Endothelial cell of umbilical vein (primary cell): ENCODE measurements around the gene SLC45A1. TPM values are rescaled to one million over a fixed set of nuclear protein-coding genes. Genes with fewer than 3 reads are reported as not detected.

ENCODE experiments used
- BruUV-seq: library from RNA; stranded (reverse); fragments of 400-500 nt; replicated peaks from 2 replicates; lab custom pipeline; 2021; lab: Mats Ljungman, UMichigan
- CTCF ChIA-PET: fragments of 300-600, 350-600 bp; sonication (Branson Sonifier 250); formaldehyde crosslinking; loops from one replicate; lab custom pipeline; 2021; ENCODE audit warnings: antibody characterized with exemption, inconsistent platforms; lab: Charles Lee
- POLR2A ChIA-PET: fragments of 300-600, 350-600 bp; sonication (Branson Sonifier 250); formaldehyde crosslinking; loops from one replicate; lab custom pipeline; 2021; ENCODE audit warnings: antibody characterized with exemption, inconsistent platforms; lab: Charles Lee
- DNase-seq: peaks from one replicate; pipeline ENCODE4 v3.0.0-alpha.2; 2011; ENCODE audit warnings: low read depth, low spot score
- FAIRE-seq: peaks from 2 replicates; lab custom pipeline; 2011; peaks lifted over from hg19 to GRCh38; lab: Jason Lieb, UNC
- H2AFZ ChIP-seq: 2 replicates; pipeline ENCODE4 v1.6.0; 2012; ENCODE audit warnings: low read depth, low read length, control low read depth, inconsistent platforms
- H3K27ac ChIP-seq: 2 replicates; pipeline ENCODE4 v1.5.1; 2011; ENCODE audit warnings: low read depth, mild to moderate bottlenecking, control low read depth, low read length, moderate library complexity; ENCODE audit not compliant: insufficient read depth
- H3K27me3 ChIP-seq, 2 experiments: 2 replicates each; pipeline versions ENCODE4 v1.6.0 to v1.6.1; 2011; ENCODE audit warnings: low read length in 2 of 2, mixed read lengths in 1 of 2; ENCODE audit not compliant: control insufficient read depth in 2 of 2, insufficient read depth in 2 of 2
- H3K36me3 ChIP-seq, 2 experiments: 2 replicates in 1 of 2; 3 replicates in 1 of 2; pipeline ENCODE4 v1.5.1; 2011; ENCODE audit warnings: low read length in 2 of 2, mild to moderate bottlenecking in 1 of 2, moderate library complexity in 1 of 2; ENCODE audit not compliant: control insufficient read depth in 2 of 2, insufficient read depth in 2 of 2; ENCODE audit errors: extremely low read depth in 1 of 2
- H3K4me1 ChIP-seq: 3 replicates; pipeline ENCODE4 v1.5.1; 2011; ENCODE audit warnings: mild to moderate bottlenecking, low read length; ENCODE audit not compliant: control insufficient read depth, insufficient read depth; ENCODE audit errors: extremely low read depth
- H3K4me2 ChIP-seq: 2 replicates; pipeline ENCODE4 v1.6.1; 2011; ENCODE audit warnings: low read length, control low read depth, mixed read lengths; ENCODE audit not compliant: insufficient read depth
- H3K4me3 ChIP-seq, 3 experiments: fragments of 200-600 bp in 1 of 3; sonication (generic), shearing (Covaris generic) in 1 of 3; replicated peaks in 1 of 3; 2 replicates each; pipeline ENCODE4 v1.5.1; 2011 to 2016; ENCODE audit warnings: control low read depth in 3 of 3, low read length in 3 of 3, mild to moderate bottlenecking in 2 of 3, inconsistent platforms in 1 of 3, low read depth in 1 of 3, moderate library complexity in 1 of 3; ENCODE audit not compliant: insufficient read depth in 1 of 3
- H3K79me2 ChIP-seq: 2 replicates; pipeline ENCODE4 v1.6.0; 2012; ENCODE audit warnings: low read length, inconsistent platforms; ENCODE audit not compliant: control insufficient read depth, insufficient read depth
- H3K9ac ChIP-seq: replicated peaks from 2 replicates; pipeline ENCODE3; 2011; ENCODE audit warnings: low read length, control low read depth; ENCODE audit not compliant: insufficient read depth; ENCODE audit errors: extremely low read depth
- H3K9me1 ChIP-seq: replicated peaks from 3 replicates; pipeline ENCODE4 v1.6.0; 2011; ENCODE audit warnings: mild to moderate bottlenecking, low read length; ENCODE audit not compliant: control insufficient read depth, insufficient read depth; ENCODE audit errors: extremely low read depth
- H3K9me3 ChIP-seq: replicated peaks from 2 replicates; pipeline ENCODE4 v1.5.1; 2012; ENCODE audit warnings: low read length, inconsistent platforms; ENCODE audit not compliant: control insufficient read depth, insufficient read depth
- H4K20me1 ChIP-seq: replicated peaks from 2 replicates; pipeline ENCODE3; 2011; ENCODE audit warnings: mild to moderate bottlenecking, low read length; ENCODE audit not compliant: control insufficient read depth, insufficient read depth; ENCODE audit errors: extremely low read depth
- EZH2 ChIP-seq: IDR thresholded peaks from 2 replicates; pipeline ENCODE4 v1.6.1; 2012; ENCODE audit warnings: borderline replicate concordance, low read depth, mild to moderate bottlenecking, moderate library complexity, low read length, inconsistent platforms; ENCODE audit not compliant: severe bottlenecking
- FOS ChIP-seq: IDR thresholded peaks from 2 replicates; pipeline ENCODE4 v1.6.1; 2011; ENCODE audit warnings: mild to moderate bottlenecking, low read length, moderate library complexity, borderline replicate concordance; ENCODE audit not compliant: insufficient read depth
- GATA2 ChIP-seq: IDR thresholded peaks from 2 replicates; pipeline ENCODE4 v1.7.0; 2011; ENCODE audit warnings: low read depth, mild to moderate bottlenecking, moderate library complexity, mixed read lengths, low read length; ENCODE audit not compliant: insufficient read length, insufficient read depth
- JUN ChIP-seq: IDR thresholded peaks from 2 replicates; pipeline ENCODE4 v1.6.1; 2011; ENCODE audit warnings: borderline replicate concordance, low read depth; ENCODE audit not compliant: insufficient read length, insufficient read depth
- MYC ChIP-seq: IDR thresholded peaks from one replicate; pipeline ENCODE4 v1.6.1; 2011; ENCODE audit warnings: mild to moderate bottlenecking, low read depth, low read length
- POLR2A ChIP-seq: IDR thresholded peaks from 2 replicates; pipeline ENCODE4 v1.6.1; 2012; ENCODE audit warnings: low read depth, mild to moderate bottlenecking, control low read depth, low read length
- POLR2AphosphoS5 ChIP-seq: IDR thresholded peaks from 2 replicates; pipeline ENCODE4 v1.6.1; 2012; ENCODE audit warnings: low read depth, mild to moderate bottlenecking, control low read depth, low read length, moderate library complexity; ENCODE audit not compliant: insufficient read depth
- dilution Hi-C: fragments of 300-500 bp; cut with MboI; formaldehyde crosslinking; loops from one replicate; pipeline ENCODE4 v1.15.0; 2019; ENCODE audit warnings: low sequenced_read_pairs; ENCODE audit not compliant: extremely low pct_ligation_motif_present
- intact Hi-C: fragments of 100-400 bp; cut with micrococcal nuclease; formaldehyde crosslinking; loops from one replicate; pipeline ENCODE4 v1.10.0; 2022
- polyA plus RNA-seq, 4 experiments: library from polyadenylated mRNA; depleted of rRNA in 3 of 4; stranded (reverse) in 3 of 4; unstranded in 1 of 4; fragments of >200 nt; gene quantifications; 2 replicates each; pipeline versions ENCODE4 v1.2.1 to v1.2.3, GENCODE V29; 2011 to 2012; ENCODE audit warnings: missing spikeins in 1 of 4
- total RNA-seq: library from RNA; stranded (reverse); gene quantifications from 2 replicates; pipeline ENCODE4 v1.2.3, GENCODE V29; 2021
- TF ChIP-seq, protein P1 (sequence below): IDR thresholded peaks from 2 replicates; pipeline ENCODE4 v1.6.1; 2011; ENCODE audit not compliant: insufficient read depth, insufficient read length
- TF ChIP-seq, protein P2 (sequence below), 2 donors: IDR thresholded peaks; 1 replicate in 1 of 2; 2 replicates in 1 of 2; pipeline ENCODE4 v1.5.1; 2011; ENCODE audit warnings: low read length in 2 of 2, mild to moderate bottlenecking in 2 of 2, moderate library complexity in 2 of 2, control low read depth in 1 of 2, inconsistent platforms in 1 of 2, low read depth in 1 of 2; ENCODE audit not compliant: insufficient read depth in 1 of 2; ENCODE audit errors: extremely low read depth in 1 of 2

The SLC45A1 gene
- total and polyA plus RNA-seq, 2 donors (not counting 3 experiments of a cell fraction or from before 2014, with no cell fraction given) = 1.3 to 1.4 TPM

- ChIA-PET CTCF (interaction anchor here (0.6 to 2.2 kb wide), 10 partner anchors 9 to 407 kb away, joined by 3 to 21 read pairs (median 3); no protein-coding TSS in a partner anchor), POLR2A (interaction anchor here (0.6 kb wide), 1 partner anchor 236 kb away, joined by 3 read pairs; no protein-coding TSS in a partner anchor)
- no peaks in the 10 kb centered on the region for H3K36me3 ChIP-seq
- no peak for TF ChIP-seq POLR2AphosphoS5
- no peak overlapping the region for H3K4me2 ChIP-seq
- FAIRE-seq (no peak), DNase-seq (no peak)
- no peaks in the 10 kb centered on the region for H3K9me1 ChIP-seq
- no peaks in the 10 kb centered on the region for H4K20me1 ChIP-seq
- no peak overlapping the region for H3K9ac ChIP-seq
- peaks cover 3% of the 10 kb centered on the region for H3K4me1 ChIP-seq
- intact Hi-C loops = no loop called here
- H3K4me3 ChIP-seq = no peak overlapping the region
- no TSS peak for BruUV-seq
- H3K27ac ChIP-seq = no peak overlapping the region
- H2AFZ ChIP-seq = no peak overlapping the region
- H3K9me3 ChIP-seq = no peaks in the 10 kb centered on the region
- dilution Hi-C loops = loop anchor here (10.0 kb wide), 1 partner anchor 296 kb away; no protein-coding TSS in a partner anchor
- no peaks in the 10 kb centered on the region for H3K79me2 ChIP-seq
- H3K27me3 ChIP-seq = no peaks in the 10 kb centered on the region
Measured at GRCh38 chr1:8311068-8311718, 6.7 kb upstream of the SLC45A1 start.

DNA sequence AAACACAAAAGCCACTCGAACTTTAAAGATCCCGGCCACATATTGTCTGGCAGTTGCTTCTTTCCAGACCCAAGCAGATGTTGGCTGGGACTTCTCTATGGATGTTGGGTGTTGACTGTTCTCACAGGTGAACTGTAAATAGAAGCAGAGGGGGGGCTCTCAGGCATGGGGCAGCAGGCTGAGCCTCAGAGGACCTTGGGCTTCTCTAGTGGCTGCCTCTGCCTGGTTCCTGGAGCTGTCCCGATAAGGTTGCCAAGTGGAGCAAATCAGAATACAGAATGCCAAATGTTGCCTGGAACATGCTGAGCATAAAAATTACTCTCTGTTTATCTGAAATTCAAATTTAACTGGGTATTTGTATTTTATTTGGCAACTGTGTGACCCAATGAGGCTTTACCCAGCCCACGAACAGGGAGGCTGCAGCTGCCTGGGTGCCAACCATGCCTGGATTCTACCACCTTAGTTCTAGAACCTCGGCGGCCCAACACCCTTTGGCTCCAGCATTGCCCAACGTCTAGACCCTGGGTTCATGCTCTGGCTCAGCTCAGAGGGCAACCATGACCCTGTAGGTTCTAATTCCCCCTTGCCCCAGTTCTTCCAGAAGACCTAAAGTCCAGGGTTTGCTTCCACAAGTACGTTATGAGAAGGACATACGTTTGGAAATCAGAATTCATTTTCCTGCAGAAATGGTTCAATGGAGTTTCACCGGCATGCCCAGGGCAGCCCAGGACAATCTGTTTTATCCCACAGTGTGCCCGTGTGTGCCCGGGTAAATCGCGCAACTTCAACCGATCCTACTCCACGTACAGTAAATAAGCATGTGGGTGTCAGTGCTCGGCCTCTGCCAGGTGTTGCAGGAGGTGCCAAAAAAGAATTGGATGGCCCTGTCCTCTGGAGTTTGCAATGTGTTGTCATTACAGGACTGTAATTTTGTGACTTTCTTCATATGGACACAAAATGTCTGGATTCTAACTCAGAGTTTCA lies 5.4 kb upstream of the SLC45A1 start:
- H3K36me3 ChIP-seq = no peaks in the 10 kb centered on the region
- no peaks in the 10 kb centered on the region for H4K20me1 ChIP-seq
- ChIA-PET CTCF (interaction anchor here (1.5 to 4.7 kb wide), 7 partner anchors 10 to 328 kb away, joined by 6 to 396 read pairs (median 15); partner anchors contain the start of gene ERRFI1), POLR2A (no interaction called here)
- FAIRE-seq (no peak), DNase-seq (no peak)
- no peak overlapping the region for H3K4me2 ChIP-seq
- no peaks in the 10 kb centered on the region for H3K9me1 ChIP-seq
- dilution Hi-C loops = loop anchor here (10.0 kb wide), 1 partner anchor 298 kb away; no protein-coding TSS in a partner anchor
- H3K9me3 ChIP-seq = no peaks in the 10 kb centered on the region
- no peak overlapping the region for H2AFZ ChIP-seq
- H3K4me1 ChIP-seq = peaks cover 3% of the 10 kb centered on the region
- H3K9ac ChIP-seq = no peak overlapping the region
- no peak overlapping the region for H3K27ac ChIP-seq
- intact Hi-C loops = no loop called here
- BruUV-seq = no TSS peak
- no peak overlapping the region for H3K4me3 ChIP-seq
- no peaks in the 10 kb centered on the region for H3K27me3 ChIP-seq
- no peak for TF ChIP-seq POLR2AphosphoS5
- no peak for TF ChIP-seq EZH2
- no peak for TF ChIP-seq JUN
- TF ChIP-seq, protein P1, sequence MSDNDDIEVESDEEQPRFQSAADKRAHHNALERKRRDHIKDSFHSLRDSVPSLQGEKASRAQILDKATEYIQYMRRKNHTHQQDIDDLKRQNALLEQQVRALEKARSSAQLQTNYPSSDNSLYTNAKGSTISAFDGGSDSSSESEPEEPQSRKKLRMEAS = no peak
- TF ChIP-seq MYC = no peak
- TF ChIP-seq POLR2A = no peak
- TF ChIP-seq, protein P2, sequence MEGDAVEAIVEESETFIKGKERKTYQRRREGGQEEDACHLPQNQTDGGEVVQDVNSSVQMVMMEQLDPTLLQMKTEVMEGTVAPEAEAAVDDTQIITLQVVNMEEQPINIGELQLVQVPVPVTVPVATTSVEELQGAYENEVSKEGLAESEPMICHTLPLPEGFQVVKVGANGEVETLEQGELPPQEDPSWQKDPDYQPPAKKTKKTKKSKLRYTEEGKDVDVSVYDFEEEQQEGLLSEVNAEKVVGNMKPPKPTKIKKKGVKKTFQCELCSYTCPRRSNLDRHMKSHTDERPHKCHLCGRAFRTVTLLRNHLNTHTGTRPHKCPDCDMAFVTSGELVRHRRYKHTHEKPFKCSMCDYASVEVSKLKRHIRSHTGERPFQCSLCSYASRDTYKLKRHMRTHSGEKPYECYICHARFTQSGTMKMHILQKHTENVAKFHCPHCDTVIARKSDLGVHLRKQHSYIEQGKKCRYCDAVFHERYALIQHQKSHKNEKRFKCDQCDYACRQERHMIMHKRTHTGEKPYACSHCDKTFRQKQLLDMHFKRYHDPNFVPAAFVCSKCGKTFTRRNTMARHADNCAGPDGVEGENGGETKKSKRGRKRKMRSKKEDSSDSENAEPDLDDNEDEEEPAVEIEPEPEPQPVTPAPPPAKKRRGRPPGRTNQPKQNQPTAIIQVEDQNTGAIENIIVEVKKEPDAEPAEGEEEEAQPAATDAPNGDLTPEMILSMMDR (IDR thresholded peaks at IDR 0.05; ENCODE audit: extremely low read depth in 1 of 2, insufficient read depth in 1 of 2, low read depth in 1 of 2, low read length in 2 of 2) = no peak
- no peak for TF ChIP-seq GATA2
- no peak for TF ChIP-seq FOS
- no peaks in the 10 kb centered on the region for H3K79me2 ChIP-seq
